OCI-LY1 (cell line): ENCODE data around the gene VEPH1.

Experiments used
- H2AFZ ChIP-seq: fragments of 200-600 bp; sonication (generic), shearing (Covaris generic); 2 replicates; pipeline ENCODE4 v1.6.0; 2014; ENCODE audit warnings: antibody characterized with exemption, mild to moderate bottlenecking, low read length
- H3F3A ChIP-seq: fragments of 200-600 bp; sonication (generic), shearing (Covaris generic); 2 replicates; pipeline ENCODE4 v1.6.0; 2014; ENCODE audit warnings: mild to moderate bottlenecking, antibody characterized with exemption, low read length, moderate library complexity; ENCODE audit not compliant: insufficient read depth
- H3K27ac ChIP-seq: fragments of 200-600 bp; sonication (generic); 2 replicates; pipeline ENCODE4 v1.5.1; 2014; ENCODE audit warnings: low read length, mixed run types, mild to moderate bottlenecking, low read depth; ENCODE audit not compliant: poor library complexity, severe bottlenecking
- H3K27me3 ChIP-seq: fragments of 200-600 bp; sonication (generic); 2 replicates; pipeline ENCODE4 v1.6.0; 2014; ENCODE audit warnings: antibody characterized with exemption, mild to moderate bottlenecking, low read length, moderate library complexity; ENCODE audit not compliant: insufficient read depth
- H3K36me3 ChIP-seq: fragments of 200-600 bp; sonication (generic); 2 replicates; pipeline ENCODE4 v1.6.1; 2014; ENCODE audit warnings: mild to moderate bottlenecking, antibody characterized with exemption, low read length, moderate library complexity, mixed read lengths; ENCODE audit not compliant: insufficient read depth
- H3K4me1 ChIP-seq: fragments of 200-600 bp; sonication (generic); 2 replicates; pipeline ENCODE4 v1.5.1; 2014; ENCODE audit warnings: mild to moderate bottlenecking, low read length, moderate library complexity; ENCODE audit not compliant: insufficient read depth, severe bottlenecking
- H3K4me2 ChIP-seq: fragments of 200-600 bp; sonication (generic), shearing (Covaris generic); 2 replicates; pipeline ENCODE4 v1.6.1; 2014; ENCODE audit warnings: low read length
- H3K4me3 ChIP-seq: fragments of 200-600 bp; sonication (generic); 2 replicates; pipeline ENCODE4 v1.5.1; 2014; ENCODE audit warnings: low read length, low read depth, mild to moderate bottlenecking, mixed read lengths; ENCODE audit not compliant: poor library complexity, severe bottlenecking
- H3K79me2 ChIP-seq: fragments of 200-600 bp; shearing (Covaris generic); 2 replicates; pipeline ENCODE4 v1.6.1; 2016; ENCODE audit warnings: mixed run types, low read length, mixed read lengths; ENCODE audit not compliant: insufficient read depth
- H3K9ac ChIP-seq: fragments of 200-600 bp; sonication (generic), shearing (Covaris generic); 2 replicates; pipeline ENCODE4 v1.6.1; 2014; ENCODE audit warnings: mild to moderate bottlenecking, low read length, mixed read lengths
- H3K9me2 ChIP-seq: fragments of 200-600 bp; sonication (generic), shearing (Covaris generic); 2 replicates; pipeline ENCODE4 v1.6.1; 2014; ENCODE audit warnings: low read depth, mild to moderate bottlenecking, low read length, mixed read lengths
- H3K9me3 ChIP-seq: fragments of 200-600 bp; shearing (Covaris generic); 2 replicates; pipeline ENCODE4 v1.6.1; 2014; ENCODE audit warnings: low read length, mixed read lengths
- H4K20me1 ChIP-seq: fragments of 200-600 bp; sonication (generic), shearing (Covaris generic); 2 replicates; pipeline ENCODE4 v1.6.0; 2016; ENCODE audit warnings: mild to moderate bottlenecking, low read length; ENCODE audit not compliant: insufficient read depth
- CTCF ChIP-seq: fragments of 200-600 bp; sonication (generic), shearing (Covaris generic); IDR thresholded peaks from 2 replicates; pipeline ENCODE4 v1.5.1; 2017; ENCODE audit warnings: mild to moderate bottlenecking, antibody characterized with exemption, low read length, moderate library complexity, mixed read lengths
- EZH2 ChIP-seq: fragments of 200-600 bp; sonication (generic), shearing (Covaris generic); IDR thresholded peaks from 2 replicates; pipeline ENCODE4 v1.8.0; 2017; ENCODE audit warnings: borderline replicate concordance, mixed run types, mild to moderate bottlenecking, antibody characterized with exemption, low read length, moderate library complexity, mixed read lengths

The VEPH1 gene

DNA sequence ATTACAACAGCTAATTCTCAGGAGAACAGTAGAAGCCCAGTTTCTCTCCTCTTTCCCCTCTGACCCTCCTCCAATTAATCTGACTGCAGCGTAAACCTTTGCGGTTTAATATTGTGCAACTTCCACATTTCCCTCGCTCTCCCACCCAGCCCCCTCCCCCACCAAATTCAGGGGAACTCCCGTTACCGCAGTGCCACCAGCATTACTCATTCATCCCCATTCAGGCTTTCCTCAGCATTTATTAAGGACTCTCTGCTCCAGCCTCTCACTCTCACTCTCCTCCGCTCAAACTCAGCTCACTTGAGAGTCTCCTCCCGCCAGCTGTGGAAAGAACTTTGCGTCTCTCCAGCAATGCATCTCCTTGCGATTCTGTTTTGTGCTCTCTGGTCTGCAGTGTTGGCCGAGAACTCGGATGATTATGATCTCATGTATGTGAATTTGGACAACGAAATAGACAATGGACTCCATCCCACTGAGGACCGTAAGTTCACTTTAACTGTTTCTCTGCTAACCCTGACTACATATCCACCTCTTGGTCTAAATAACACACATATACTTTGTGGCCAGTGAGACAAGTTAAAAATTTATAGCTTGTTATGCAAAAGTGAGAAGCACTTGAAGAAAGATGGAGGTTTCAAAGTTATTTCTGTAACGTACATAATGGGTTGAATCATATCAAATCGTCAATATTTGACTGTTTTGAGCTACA is 66.5 kb downstream of the VEPH1 start, which contains the start of gene PTX3:
Gene PTX3 (plus strand): TSS at position 268 of the 709 bp plus-strand sequence. CDS start 84 bp downstream, at position 352.
- H3K4me1 ChIP-seq: no peaks in the 10 kb centered on the region
- H3K9ac ChIP-seq: no peak within 1 kb of the TSS
- no peaks in the 10 kb centered on the region for H3K79me2 ChIP-seq
- no peaks in the 10 kb centered on the region for H3K9me3 ChIP-seq
- no peaks in the 10 kb centered on the region for H3K36me3 ChIP-seq
- H3F3A ChIP-seq: no peaks in the 10 kb centered on the region
- no peak within 1 kb of the TSS for H2AFZ ChIP-seq
- no peaks in the 10 kb centered on the region for H3K27me3 ChIP-seq
- TF ChIP-seq CTCF: no peak
- no peak within 1 kb of the TSS for H3K4me2 ChIP-seq
- H3K27ac ChIP-seq: no peak within 1 kb of the TSS
- no peaks in the 10 kb centered on the region for H3K9me2 ChIP-seq
- H4K20me1 ChIP-seq: no peaks in the 10 kb centered on the region
- H3K4me3 ChIP-seq: no peak within 1 kb of the TSS

DNA sequence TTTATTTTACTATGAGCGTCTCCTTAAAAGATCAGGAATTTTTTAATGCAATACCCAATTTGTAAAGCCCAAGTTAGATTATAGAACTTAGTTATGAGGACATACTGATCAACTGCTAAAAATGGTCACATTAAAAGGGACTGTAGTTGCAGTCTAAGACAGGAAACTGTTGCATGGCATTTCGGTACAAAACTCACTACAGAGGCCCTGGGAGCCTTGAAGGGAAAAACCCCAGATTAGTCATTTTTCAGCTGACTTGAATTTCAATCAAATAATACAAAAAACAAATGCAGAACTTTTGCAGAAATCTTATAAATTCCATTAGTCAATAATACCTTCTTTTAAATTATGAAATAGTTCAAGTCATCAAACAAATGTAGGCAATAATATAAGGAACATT is 73.5 kb downstream of the VEPH1 start:
- Histone ChIP-seq H3K79me2 (no peaks in the 10 kb centered on the region), H3K36me3 (no peaks in the 10 kb centered on the region), H3K9me3 (no peaks in the 10 kb centered on the region), H3K9me2 (no peaks in the 10 kb centered on the region), H3K4me1 (no peaks in the 10 kb centered on the region), H3K9ac (no peak overlapping the region), H3K27me3 (no peaks in the 10 kb centered on the region), H3K4me3 (no peak overlapping the region), H3F3A (no peaks in the 10 kb centered on the region), H3K4me2 (no peak overlapping the region), H2AFZ (no peak overlapping the region), H3K27ac (no peak overlapping the region), H4K20me1 (no peaks in the 10 kb centered on the region)
- TF ChIP-seq CTCF: no peak
- TF ChIP-seq EZH2: no peak

DNA sequence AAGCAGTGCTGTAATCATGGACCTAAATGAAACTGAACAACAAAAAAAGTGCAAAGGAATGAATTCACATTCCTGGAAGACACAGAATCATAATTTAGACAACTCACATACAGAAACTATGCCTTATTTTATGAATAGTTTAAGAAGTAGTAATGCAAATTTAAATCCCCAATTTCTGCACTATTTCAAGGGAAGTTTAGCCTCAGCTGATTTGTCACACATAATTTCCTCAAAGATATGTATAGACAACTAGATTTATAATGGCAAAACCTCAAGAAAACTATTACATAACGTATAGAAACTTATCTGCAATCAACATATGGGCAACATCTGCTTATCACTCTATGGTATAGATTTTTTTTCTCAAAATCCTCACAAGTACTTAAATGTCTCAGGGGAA is 74.4 kb downstream of the VEPH1 start:
- no peak overlapping the region for H3K27ac ChIP-seq

More for the DNA sequence above, 74.4 kb downstream of the VEPH1 start:
- Histone ChIP-seq H2AFZ (no peak overlapping the region), H3K79me2 (no peaks in the 10 kb centered on the region), H4K20me1 (no peaks in the 10 kb centered on the region), H3F3A (no peaks in the 10 kb centered on the region), H3K4me3 (no peak overlapping the region), H3K27me3 (no peaks in the 10 kb centered on the region), H3K9ac (no peak overlapping the region), H3K4me1 (no peaks in the 10 kb centered on the region), H3K9me3 (no peaks in the 10 kb centered on the region), H3K36me3 (no peaks in the 10 kb centered on the region), H3K9me2 (no peaks in the 10 kb centered on the region), H3K4me2 (no peak overlapping the region)
- TF ChIP-seq EZH2 (no peak), CTCF (no peak)
